ENCODE measurements around the gene DBI. TPM values are rescaled to one million over a fixed set of nuclear protein-coding genes. Genes with fewer than 3 reads are reported as not detected.

Gene DBI
- total and polyA plus RNA-seq, 2 of the 8 experiments (the other 6 are each of a cell fraction or from before 2014, with no cell fraction given), result 180 to 212 TPM

DNA sequence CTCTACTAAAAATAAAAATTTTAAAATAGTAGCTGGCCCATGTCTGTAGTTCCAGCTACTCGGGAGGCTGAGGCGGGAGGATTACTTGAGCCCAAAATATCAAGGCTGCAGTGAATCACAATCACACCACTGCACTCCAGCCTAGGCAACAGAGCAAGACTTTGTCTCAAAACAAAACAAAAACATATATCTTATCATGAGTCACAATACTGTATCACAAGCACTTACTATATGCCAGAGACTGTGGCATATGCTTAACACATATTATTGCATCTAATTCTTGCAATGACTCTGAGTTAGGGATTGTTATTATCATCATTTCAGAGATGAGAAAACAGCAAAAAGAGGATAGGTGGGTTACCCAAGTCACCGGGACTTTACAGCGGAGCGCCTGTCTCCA lies 35.3 kb downstream of the DBI start:
- H2BK15ac ChIP-seq (ENCODE audit: low read length), result no peak overlapping the region

More for the DNA sequence above, 35.3 kb downstream of the DBI start:
- Histone ChIP-seq H4K5ac (ENCODE audit: insufficient read length, low read depth, low read length) (no peak overlapping the region), H2BK5ac (ENCODE audit: low read depth, low read length) (no peak overlapping the region), H3K27ac (ENCODE audit: low read depth, low read length) (no peak overlapping the region), H2AFZ (ENCODE audit: low read length) (no peak overlapping the region), H3K14ac (ENCODE audit: insufficient read length) (no peak overlapping the region), H3K9ac (replicated peaks in 1 of 4; ENCODE audit: extremely low read depth in 1 of 4, low read depth in 3 of 4, low read length in 3 of 4) (no peak overlapping the region), H4K20me1 (replicated peaks in 1 of 2; ENCODE audit: control insufficient read depth in 1 of 2, insufficient read depth in 2 of 2, low read length in 2 of 2) (no peaks in the 10 kb centered on the region), H3K4me3 (ENCODE audit: extremely low read depth in 1 of 4, insufficient read depth in 2 of 4, low read depth in 3 of 4, low read length in 4 of 4) (no peak overlapping the region), H3K18ac (ENCODE audit: extremely low read depth, low read length) (no peak overlapping the region), H3K4ac (replicated peaks; ENCODE audit: insufficient read length, low read depth, low read length) (no peak overlapping the region), H3K79me1 (ENCODE audit: low read depth, low read length) (no peaks in the 10 kb centered on the region), H3K9me3 (ENCODE audit: insufficient read depth in 2 of 2, low read depth in 1 of 2, low read length in 1 of 2) (no peaks in the 10 kb centered on the region), H3K56ac (replicated peaks; ENCODE audit: insufficient read length, low read depth, low read length) (no peak overlapping the region), H3K23me2 (ENCODE audit: low read depth, low read length) (no peaks in the 10 kb centered on the region), H3K79me2 (ENCODE audit: control insufficient read depth in 1 of 2, insufficient read depth in 2 of 2, low read length in 2 of 2) (no peaks in the 10 kb centered on the region), H3K23ac (ENCODE audit: insufficient read length) (no peak overlapping the region), H4K91ac (replicated peaks; ENCODE audit: insufficient read length, low read length) (no peak overlapping the region), H2BK120ac (replicated peaks; ENCODE audit: low read depth, low read length) (no peak overlapping the region), H3K4me2 (ENCODE audit: insufficient read depth in 1 of 2, low read depth in 2 of 2, low read length in 2 of 2) (no peak overlapping the region), H3K4me1 (replicated peaks in 1 of 4; ENCODE audit: control insufficient read depth in 3 of 4, insufficient read depth in 4 of 4, low read length in 3 of 4) (no peaks in the 10 kb centered on the region; a peak in 1 of 7 replicates), H3K36me3 (ENCODE audit: control insufficient read depth in 2 of 4, insufficient read depth in 4 of 4, low read length in 3 of 4) (no peaks in the 10 kb centered on the region), H3K27me3 (replicated peaks in 1 of 4; ENCODE audit: control insufficient read depth in 3 of 4, extremely low read depth in 1 of 4, insufficient read depth in 3 of 4, low read length in 3 of 4) (no peaks in the 10 kb centered on the region), H2AK5ac (ENCODE audit: low read depth, low read length) (no peak overlapping the region), H2BK12ac (ENCODE audit: low read depth, low read length) (no peak overlapping the region), H2BK20ac (ENCODE audit: low read length) (no peak overlapping the region), H4K8ac (ENCODE audit: extremely low read depth, insufficient read depth, low read length) (no peak overlapping the region)
- DNase-seq (ENCODE audit: low read depth in 1 of 2, low spot score in 2 of 2) (no peak), FAIRE-seq (no peak)
- 94% methylated on average over 5 of the region's 5 CpGs; no CpG with 5 or more reads in 1 of the 2 experiments for WGBS, 2 experiments (ENCODE audit: extremely low coverage in 1 of 2, insufficient coverage in 1 of 2, insufficient read length in 1 of 2, insufficient replicate concordance in 2 of 2, low coverage in 1 of 2, low lambda C conversion rate in 2 of 2, missing lambda C conversion rate in 1 of 2)
- CTCF ChIA-PET (ENCODE audit: partially characterized antibody), result interaction anchor here (1.2 to 21.3 kb wide), 3 partner anchors 56 to 390 kb away, joined by 3 to 411 read pairs (median 4); no protein-coding TSS in a partner anchor
- no peak for TF ChIP-seq KDM4A (IDR thresholded peaks at IDR 0.05; ENCODE audit: low read depth, low read length, severe bottlenecking)
- TF ChIP-seq ATF2 (IDR thresholded peaks at IDR 0.05; ENCODE audit: low read length), result no peak
- POLR2A ChIA-PET (ENCODE audit: partially characterized antibody), result no interaction called here
